GM21390 (cell line): ENCODE measurements around the gene CACNA1C.

Source experiments
- ATAC-seq: cut with Tn5 transposase; IDR thresholded peaks from one replicate; pipeline ENCODE4 v1.9.1; 2021; ENCODE audit not compliant: unreplicated experiment

Gene CACNA1C

GRCh38 chr12:2273288-2273687 lies 220.5 kb downstream of the CACNA1C start:
- ATAC-seq, result no peak

- no peak for ATAC-seq
Measured at GRCh38 chr12:2273751-2274150, 221.0 kb downstream of the CACNA1C start.

DNA sequence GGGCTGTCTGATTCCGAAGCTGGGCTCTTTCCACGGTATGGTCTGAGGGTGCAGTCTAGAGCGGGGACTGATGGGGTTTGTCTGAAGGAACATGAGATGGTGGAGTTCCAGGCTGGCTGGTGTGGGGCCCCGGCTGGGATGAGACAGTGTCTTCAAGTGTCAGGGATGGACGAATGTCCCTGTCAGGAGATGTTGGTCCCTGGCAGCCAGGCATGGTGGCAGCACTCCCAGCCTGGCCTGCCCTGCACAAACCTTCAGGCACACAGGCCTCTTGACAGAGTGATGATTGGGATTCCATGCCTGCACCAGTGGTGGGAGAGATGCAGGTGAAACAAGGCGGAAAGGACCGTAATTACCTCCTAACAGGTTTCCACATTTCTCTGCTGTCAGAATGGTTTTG lies 221.9 kb downstream of the CACNA1C start:
- no peak for ATAC-seq

DNA sequence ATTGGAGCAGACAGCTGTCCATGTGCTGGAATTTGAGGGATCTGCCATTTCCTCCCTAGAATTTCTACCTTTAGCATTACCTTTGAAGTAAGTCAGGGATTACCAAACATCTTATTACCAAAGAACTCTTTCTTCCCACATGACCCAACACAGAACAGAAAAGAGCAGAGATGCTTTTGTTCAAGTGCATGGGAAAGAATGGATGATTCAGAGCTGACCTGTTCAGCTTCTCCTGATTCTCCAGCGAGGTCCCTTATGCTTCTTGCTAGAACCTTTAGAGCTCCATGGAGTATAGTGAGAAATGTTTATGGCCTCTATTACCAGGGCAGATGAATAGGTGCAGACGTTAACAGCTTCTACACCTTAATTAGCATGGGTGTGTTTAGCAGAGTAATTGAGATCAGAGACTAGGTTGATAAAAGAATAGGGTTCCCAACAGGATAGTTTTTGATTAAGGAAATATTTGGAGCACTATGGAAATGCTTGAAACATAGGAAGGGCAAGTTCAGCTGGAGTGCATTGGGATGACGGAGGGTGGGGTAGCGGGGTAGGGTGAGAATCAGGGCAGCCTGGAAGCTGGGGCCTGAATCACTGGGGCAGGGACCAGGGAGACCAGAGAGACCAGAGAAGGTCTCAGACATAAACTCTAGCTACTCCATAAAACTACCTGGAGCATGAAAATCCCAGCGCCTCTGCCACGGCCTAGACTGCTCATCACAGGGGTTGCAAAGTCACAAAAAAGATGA lies 223.7 kb downstream of the CACNA1C start:
- ATAC-seq, result no peak

DNA sequence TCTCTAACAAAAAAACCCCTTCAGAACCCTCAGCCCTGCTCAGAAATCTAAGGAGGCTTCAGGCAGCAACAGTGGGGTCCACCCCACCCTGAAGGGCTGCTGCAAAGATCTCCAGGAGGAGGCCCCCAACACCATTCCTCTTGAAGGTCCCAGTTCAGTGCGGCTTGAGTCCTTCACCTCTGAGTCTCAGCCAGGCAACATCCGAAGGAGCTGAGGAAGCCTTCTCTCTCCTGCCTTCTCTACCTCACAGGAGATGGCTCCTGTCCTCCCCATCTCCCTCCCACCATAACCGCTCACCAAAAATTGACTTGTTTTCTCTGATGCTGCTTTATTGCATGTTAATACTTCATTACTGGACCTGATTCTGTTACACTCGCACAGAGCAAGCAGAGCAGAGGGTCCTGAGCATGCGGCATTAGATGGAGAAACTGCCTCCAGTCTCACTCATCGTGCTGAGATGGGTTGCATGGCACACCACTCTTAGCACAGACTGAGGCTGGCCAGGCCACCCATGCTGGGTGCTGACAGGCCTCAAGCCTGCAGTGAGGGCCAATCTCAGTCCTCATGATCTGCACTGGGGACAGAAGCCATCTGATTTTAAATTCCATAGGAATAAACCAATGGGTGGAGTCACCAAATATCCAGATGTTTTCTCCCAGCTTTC lies 224.8 kb downstream of the CACNA1C start:
- no peak for ATAC-seq

- ATAC-seq, result no peak
Measured at GRCh38 chr12:2281446-2281845, 228.7 kb downstream of the CACNA1C start.

DNA sequence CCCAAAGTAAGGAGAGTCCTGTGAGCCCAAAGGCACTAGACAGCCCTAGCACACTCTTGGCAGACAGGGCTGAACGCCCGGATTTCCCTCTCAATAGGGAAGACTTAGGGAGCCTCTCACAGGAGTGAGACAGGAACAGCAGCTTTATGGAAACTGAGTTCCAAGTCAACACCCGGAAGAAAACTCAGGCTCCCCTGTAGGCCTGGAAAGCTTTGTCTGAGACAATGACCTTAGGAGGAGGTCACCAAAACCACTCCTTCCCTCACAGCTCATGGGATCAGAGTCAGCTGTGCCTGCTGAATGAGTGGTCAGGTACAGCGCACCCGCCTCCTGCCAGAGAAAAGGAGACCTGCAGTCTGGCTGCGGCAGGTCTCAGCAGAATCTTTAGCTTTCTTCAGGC lies 229.5 kb downstream of the CACNA1C start:
- ATAC-seq, result no peak

GRCh38 chr12:2283480-2283879 lies 230.7 kb downstream of the CACNA1C start:
- ATAC-seq, result no peak

GRCh38 chr12:2283916-2284315 lies 231.1 kb downstream of the CACNA1C start:
- ATAC-seq, result no peak

DNA sequence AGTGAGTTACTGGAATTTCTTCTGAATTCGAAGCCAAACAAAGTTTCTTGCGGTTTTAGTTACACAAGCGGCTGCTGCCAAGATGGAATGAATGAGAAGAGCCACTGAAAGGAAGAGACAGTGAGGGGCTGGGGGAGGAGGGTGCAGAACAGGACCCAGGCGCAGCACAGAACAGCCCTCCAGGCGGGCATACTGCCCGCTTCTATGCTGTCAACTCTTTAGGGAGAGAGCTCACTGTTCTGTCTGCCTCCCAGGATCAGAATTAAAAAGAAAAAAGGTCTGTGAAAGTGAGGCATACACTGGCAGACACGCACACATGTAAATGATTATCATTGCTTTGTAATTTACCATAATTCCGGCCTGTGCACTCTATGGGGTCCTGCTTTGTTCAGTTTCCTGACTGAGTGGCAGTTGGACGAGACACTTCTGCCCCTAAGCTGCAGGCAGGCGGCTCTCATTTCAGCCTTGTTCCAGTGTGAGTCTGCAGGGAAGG lies 231.6 kb downstream of the CACNA1C start:
- no peak for ATAC-seq

DNA sequence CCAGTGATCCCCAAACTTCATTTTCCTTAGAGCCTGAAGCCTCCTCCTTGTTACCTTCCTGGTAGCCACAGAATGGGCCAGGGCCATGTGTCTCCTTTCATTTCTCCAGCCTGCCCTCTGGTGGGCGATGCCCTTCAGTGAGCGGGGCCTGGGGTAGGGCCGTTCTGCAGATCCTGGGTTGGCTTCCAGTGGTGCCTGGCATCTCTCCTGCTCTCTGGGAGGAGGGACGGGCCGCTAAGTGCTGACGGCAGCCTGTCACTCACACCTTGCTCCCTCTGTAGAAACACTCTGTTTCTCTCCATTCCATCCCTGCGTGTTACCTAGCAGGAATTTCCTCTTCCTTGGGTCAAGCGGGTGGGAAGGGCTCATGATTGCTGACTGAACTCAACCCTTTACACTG lies 232.1 kb downstream of the CACNA1C start:
- ATAC-seq, result no peak

DNA sequence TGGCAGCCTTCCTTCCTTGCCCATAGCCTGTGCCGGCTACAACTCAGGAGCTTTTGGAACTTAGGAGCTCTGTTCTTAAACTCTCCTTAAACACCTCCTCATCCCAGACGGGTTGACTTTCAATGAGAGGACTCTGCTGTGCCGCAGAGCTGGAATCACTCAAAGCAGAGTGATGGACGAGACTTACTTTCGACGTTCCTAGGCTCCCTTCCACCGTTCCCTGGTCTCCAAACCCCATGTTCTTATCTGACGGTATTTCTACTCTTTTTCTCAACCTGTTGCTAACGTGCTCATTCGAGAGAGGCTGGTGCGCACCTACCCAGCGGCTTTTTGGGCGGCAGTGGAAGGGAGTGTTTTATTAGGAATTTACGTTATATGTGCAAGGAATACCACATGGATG lies 232.7 kb downstream of the CACNA1C start:
- ATAC-seq, result no peak

DNA sequence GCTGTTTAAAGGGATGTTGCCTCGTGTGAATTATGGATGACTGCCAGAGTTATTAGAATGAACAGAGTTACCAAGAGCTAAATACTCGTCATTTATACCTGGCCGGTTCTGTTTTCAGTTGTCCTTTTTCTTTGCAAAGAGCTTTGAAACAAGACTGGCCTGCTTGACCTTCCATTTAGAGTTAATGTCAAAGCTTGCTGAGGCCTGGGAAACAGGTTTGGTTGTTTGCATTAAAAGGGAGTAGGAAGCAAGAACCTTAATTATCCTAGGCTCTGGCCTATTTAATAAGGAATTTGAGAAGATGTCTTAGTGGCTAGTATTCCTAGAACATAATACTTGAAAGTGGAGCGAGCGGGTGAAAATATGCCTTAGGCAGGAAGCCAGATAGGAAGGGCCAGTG lies 233.3 kb downstream of the CACNA1C start:
- ATAC-seq, result no peak

GRCh38 chr12:2286461-2287131 lies 233.8 kb downstream of the CACNA1C start:
- ATAC-seq, result no peak

GRCh38 chr12:2287151-2287550 lies 234.4 kb downstream of the CACNA1C start:
- no peak for ATAC-seq

- no peak for ATAC-seq
Measured at GRCh38 chr12:2287589-2287988, 234.8 kb downstream of the CACNA1C start.

GRCh38 chr12:2288001-2288400 lies 235.2 kb downstream of the CACNA1C start:
- no peak for ATAC-seq

GRCh38 chr12:2288471-2288870 lies 235.7 kb downstream of the CACNA1C start:
- ATAC-seq, result no peak

- ATAC-seq, result no peak
Measured at GRCh38 chr12:2288875-2289274, 236.1 kb downstream of the CACNA1C start.

GRCh38 chr12:2289525-2289924 lies 236.7 kb downstream of the CACNA1C start:
- ATAC-seq, result no peak

- no peak for ATAC-seq
Measured at GRCh38 chr12:2290091-2290490, 237.3 kb downstream of the CACNA1C start.

- ATAC-seq, result no peak
Measured at GRCh38 chr12:2290516-2291065, 237.8 kb downstream of the CACNA1C start.
